PFSK-1 (cell line): ENCODE data around the gene ZDHHC5.

Experiments used
- POLR2AphosphoS5 ChIP-seq: IDR thresholded peaks from 2 replicates; pipeline ENCODE4 v1.6.1; 2012; ENCODE audit warnings: low read depth, mild to moderate bottlenecking, control low read depth, low read length, moderate library complexity
- TAF1 ChIP-seq: IDR thresholded peaks from 2 replicates; pipeline ENCODE4 v1.6.1; 2012; ENCODE audit warnings: low read length, control low read depth, borderline replicate concordance; ENCODE audit not compliant: insufficient read depth

- TF ChIP-seq POLR2AphosphoS5 (peak; percentile 90), TAF1 (peak; percentile 64; the same call in 1 of the 2 replicates)
These were observed 29.7 kb upstream of the ZDHHC5 start for GRCh38 chr11:57638005-57638781.
